ENCODE results near the gene HECW1. TPM values are rescaled to one million over a fixed set of nuclear protein-coding genes. Genes with fewer than 3 reads are reported as not detected.

The HECW1 gene
- total RNA-seq, 1 donor from 2014 or later = 68.7 TPM

- DNase-seq = no peak
- no peak overlapping the region for H3K27ac Mint-ChIP-seq (ENCODE audit: unreplicated experiment)
- no peaks in the 10 kb centered on the region for H3K27me3 Mint-ChIP-seq (ENCODE audit: unreplicated experiment)
Measured at GRCh38 chr7:43394441-43395130, 282.1 kb downstream of the HECW1 start.

DNA sequence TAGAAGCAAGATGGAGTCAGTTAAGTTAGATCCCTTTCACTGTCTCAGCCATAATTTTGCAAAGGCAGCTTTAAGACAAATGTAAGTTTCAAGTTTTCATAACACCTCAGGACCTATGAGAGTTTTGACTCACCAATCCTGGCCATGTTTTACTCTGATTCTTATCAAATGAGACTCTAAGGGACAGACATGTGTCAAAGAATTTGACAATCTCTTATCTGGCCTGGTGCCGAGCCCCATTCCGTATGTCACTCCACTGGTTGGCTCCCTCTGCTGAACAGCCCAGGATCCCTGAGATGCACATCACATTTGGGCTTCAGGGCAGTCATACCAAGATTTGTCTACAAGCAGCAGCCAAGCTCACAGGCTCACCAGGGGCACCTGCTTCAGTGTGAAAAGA lies 282.9 kb downstream of the HECW1 start:
- H3K9me3 Mint-ChIP-seq (ENCODE audit: unreplicated experiment) = peaks cover 6% of the 10 kb centered on the region
- DNase-seq = no peak

More at GRCh38 chr7:43394441-43395130, 282.1 kb downstream of the HECW1 start:
- TF ChIP-seq, protein P1, sequence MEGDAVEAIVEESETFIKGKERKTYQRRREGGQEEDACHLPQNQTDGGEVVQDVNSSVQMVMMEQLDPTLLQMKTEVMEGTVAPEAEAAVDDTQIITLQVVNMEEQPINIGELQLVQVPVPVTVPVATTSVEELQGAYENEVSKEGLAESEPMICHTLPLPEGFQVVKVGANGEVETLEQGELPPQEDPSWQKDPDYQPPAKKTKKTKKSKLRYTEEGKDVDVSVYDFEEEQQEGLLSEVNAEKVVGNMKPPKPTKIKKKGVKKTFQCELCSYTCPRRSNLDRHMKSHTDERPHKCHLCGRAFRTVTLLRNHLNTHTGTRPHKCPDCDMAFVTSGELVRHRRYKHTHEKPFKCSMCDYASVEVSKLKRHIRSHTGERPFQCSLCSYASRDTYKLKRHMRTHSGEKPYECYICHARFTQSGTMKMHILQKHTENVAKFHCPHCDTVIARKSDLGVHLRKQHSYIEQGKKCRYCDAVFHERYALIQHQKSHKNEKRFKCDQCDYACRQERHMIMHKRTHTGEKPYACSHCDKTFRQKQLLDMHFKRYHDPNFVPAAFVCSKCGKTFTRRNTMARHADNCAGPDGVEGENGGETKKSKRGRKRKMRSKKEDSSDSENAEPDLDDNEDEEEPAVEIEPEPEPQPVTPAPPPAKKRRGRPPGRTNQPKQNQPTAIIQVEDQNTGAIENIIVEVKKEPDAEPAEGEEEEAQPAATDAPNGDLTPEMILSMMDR (IDR thresholded peaks at IDR 0.05; ENCODE audit: partially characterized antibody, unreplicated experiment) = no peak
- Mint-ChIP-seq H3K9me3 (ENCODE audit: unreplicated experiment) (peaks cover 6% of the 10 kb centered on the region), H3K36me3 (ENCODE audit: unreplicated experiment) (peaks cover 16% of the 10 kb centered on the region), H3K4me3 (ENCODE audit: unreplicated experiment) (no peak overlapping the region), H3K4me1 (ENCODE audit: low read depth, unreplicated experiment) (no peaks in the 10 kb centered on the region)

DNA sequence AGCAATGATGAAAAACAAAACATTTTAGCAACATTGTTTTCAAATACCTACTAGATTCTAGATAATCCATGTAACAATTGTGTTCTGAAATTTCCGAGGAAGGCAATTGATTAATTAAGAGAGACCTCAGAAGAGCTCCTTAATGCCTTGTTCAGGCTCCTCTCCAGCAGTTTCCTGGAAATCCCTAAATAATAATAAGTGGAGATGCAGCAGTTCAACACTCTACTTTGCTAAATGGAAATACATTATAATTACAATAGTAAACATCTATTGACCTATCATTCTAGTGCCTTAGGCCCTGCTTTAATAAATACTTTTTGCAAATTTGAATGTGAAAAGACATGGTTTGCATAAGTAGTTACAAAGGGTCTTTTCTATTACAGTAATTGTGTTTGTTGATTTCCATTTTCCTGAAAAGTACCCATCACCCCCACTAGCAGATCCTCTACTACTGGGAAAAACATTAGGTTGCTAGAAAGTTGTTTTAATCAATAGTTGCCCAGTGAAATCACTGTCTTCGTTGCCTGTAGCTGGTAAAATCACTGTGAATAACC lies 283.8 kb downstream of the HECW1 start:
- H3K27ac Mint-ChIP-seq (ENCODE audit: unreplicated experiment) = no peak overlapping the region
- H3K27me3 Mint-ChIP-seq (ENCODE audit: unreplicated experiment) = no peaks in the 10 kb centered on the region
- no peak overlapping the region for H3K4me3 Mint-ChIP-seq (ENCODE audit: unreplicated experiment)
- peaks cover 12% of the 10 kb centered on the region for H3K36me3 Mint-ChIP-seq (ENCODE audit: unreplicated experiment)
- H3K4me1 Mint-ChIP-seq (ENCODE audit: low read depth, unreplicated experiment) = no peaks in the 10 kb centered on the region
- peaks cover 6% of the 10 kb centered on the region for H3K9me3 Mint-ChIP-seq (ENCODE audit: unreplicated experiment)
- no peak for DNase-seq
- TF ChIP-seq, protein P1 (IDR thresholded peaks at IDR 0.05; ENCODE audit: partially characterized antibody, unreplicated experiment) = no peak

More for the DNA sequence above, 282.9 kb downstream of the HECW1 start:
- Mint-ChIP-seq H3K4me3 (ENCODE audit: unreplicated experiment) (no peak overlapping the region), H3K4me1 (ENCODE audit: low read depth, unreplicated experiment) (no peaks in the 10 kb centered on the region), H3K27me3 (ENCODE audit: unreplicated experiment) (no peaks in the 10 kb centered on the region), H3K36me3 (ENCODE audit: unreplicated experiment) (peaks cover 9% of the 10 kb centered on the region), H3K27ac (ENCODE audit: unreplicated experiment) (no peak overlapping the region)
- TF ChIP-seq, protein P1 (IDR thresholded peaks at IDR 0.05; ENCODE audit: partially characterized antibody, unreplicated experiment) = no peak

DNA sequence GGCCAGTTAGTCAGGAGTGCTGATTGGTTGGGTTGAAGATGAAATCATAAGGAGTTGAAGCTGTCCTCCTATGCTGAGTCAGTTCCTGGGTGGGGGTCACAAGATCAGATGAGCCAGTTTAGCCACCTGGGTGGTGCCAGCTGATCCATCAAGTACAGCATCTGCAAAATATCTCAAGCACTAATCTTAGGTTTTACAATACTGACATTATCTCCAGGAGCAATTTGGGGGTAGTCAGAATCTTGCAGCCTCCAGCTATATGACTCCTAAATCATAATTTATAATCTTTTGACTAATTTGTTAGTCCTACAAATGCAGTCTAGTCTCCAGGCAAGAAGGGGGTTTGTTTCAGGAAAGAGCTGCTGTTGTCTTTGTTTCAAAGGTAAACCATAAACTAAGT lies 286.4 kb downstream of the HECW1 start:
- Mint-ChIP-seq H3K9me3 (ENCODE audit: unreplicated experiment) (peaks cover 3% of the 10 kb centered on the region), H3K4me1 (ENCODE audit: low read depth, unreplicated experiment) (no peaks in the 10 kb centered on the region), H3K27ac (ENCODE audit: unreplicated experiment) (no peak overlapping the region), H3K36me3 (ENCODE audit: unreplicated experiment) (peaks cover 12% of the 10 kb centered on the region), H3K27me3 (ENCODE audit: unreplicated experiment) (no peaks in the 10 kb centered on the region), H3K4me3 (ENCODE audit: unreplicated experiment) (no peak overlapping the region)
- TF ChIP-seq, protein P1 (IDR thresholded peaks at IDR 0.05; ENCODE audit: partially characterized antibody, unreplicated experiment) = no peak
- DNase-seq = no peak

- H3K27ac Mint-ChIP-seq (ENCODE audit: unreplicated experiment) = no peak overlapping the region
- peaks cover 2% of the 10 kb centered on the region for H3K27me3 Mint-ChIP-seq (ENCODE audit: unreplicated experiment)
- H3K9me3 Mint-ChIP-seq (ENCODE audit: unreplicated experiment) = peaks cover 3% of the 10 kb centered on the region
- peaks cover 10% of the 10 kb centered on the region for H3K4me1 Mint-ChIP-seq (ENCODE audit: low read depth, unreplicated experiment)
- no peak for DNase-seq
- TF ChIP-seq, protein P1 (IDR thresholded peaks at IDR 0.05; ENCODE audit: partially characterized antibody, unreplicated experiment) = no peak
- peaks cover 6% of the 10 kb centered on the region for H3K36me3 Mint-ChIP-seq (ENCODE audit: unreplicated experiment)
- no peak overlapping the region for H3K4me3 Mint-ChIP-seq (ENCODE audit: unreplicated experiment)
Measured at GRCh38 chr7:43405948-43406347, 293.5 kb downstream of the HECW1 start.

Measured in glutamatergic neuron (in vitro differentiated cells).